HuH-7 (cell line): ENCODE measurements around the gene SMYD5.
"Not testable (repeated sequence)": the region's sequence is repeated elsewhere in the genome, so short reads cannot be mapped to it uniquely, and the experiment has no call there.

Experiments
- DNase-seq: peaks from one replicate; pipeline ENCODE4 v3.0.0; 2011; ENCODE audit warnings: low spot score

The SMYD5 gene

DNA sequence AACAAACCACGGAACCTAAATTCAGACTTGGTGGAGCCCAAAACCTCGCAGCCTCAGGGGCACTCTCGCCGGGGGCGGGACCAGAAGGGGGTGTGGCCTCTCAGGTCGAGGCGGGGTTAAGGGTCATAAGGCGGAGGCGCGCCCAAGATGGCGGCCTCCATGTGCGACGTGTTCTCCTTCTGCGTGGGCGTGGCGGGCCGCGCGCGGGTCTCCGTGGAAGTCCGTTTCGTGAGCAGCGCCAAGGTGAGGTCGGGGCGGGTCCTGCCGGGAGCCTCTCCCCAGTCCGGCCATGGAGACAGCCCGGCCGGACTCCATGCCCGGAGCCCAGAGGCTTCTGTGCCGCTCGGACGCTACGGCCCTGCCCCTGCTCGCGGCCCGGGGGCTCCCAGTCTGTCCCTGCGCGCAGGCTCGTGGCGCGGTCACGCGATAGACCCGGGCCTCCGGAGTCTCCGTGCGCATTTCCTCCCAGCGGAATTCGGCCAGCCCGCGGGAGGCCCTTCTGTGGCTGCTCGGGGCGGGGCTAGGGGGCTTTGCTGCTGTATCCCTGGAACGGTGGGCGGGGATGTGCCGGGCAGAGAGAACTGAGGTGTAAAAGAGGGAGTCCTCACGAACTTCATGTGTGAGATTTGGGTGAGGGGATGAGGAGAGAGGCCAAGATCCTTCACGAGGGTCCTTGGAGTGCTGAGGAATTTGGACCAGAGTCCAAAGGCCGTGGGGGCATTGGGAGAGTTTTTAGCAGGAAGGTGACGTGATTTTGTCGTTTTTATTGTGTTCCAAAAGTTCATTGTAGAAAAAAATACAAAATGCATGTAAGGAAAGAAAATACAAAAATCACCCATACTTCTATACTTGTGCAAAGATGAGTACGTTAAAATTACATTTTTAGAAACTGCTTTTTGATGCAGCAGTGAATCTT is at the start of gene SMYD5:
Gene SMYD5 (plus strand): TSS at position 126 of the 916 bp plus-strand sequence. CDS start 22 bp downstream, at position 148.
- peak; percentile 85 for DNase-seq

GRCh38 chr2:73165978-73166377 is 48.1 kb upstream of the SMYD5 start:
- not testable (repeated sequence) for DNase-seq

- DNase-seq, result not testable (repeated sequence)
Measured at GRCh38 chr2:73166813-73167212, 47.2 kb upstream of the SMYD5 start.

DNA sequence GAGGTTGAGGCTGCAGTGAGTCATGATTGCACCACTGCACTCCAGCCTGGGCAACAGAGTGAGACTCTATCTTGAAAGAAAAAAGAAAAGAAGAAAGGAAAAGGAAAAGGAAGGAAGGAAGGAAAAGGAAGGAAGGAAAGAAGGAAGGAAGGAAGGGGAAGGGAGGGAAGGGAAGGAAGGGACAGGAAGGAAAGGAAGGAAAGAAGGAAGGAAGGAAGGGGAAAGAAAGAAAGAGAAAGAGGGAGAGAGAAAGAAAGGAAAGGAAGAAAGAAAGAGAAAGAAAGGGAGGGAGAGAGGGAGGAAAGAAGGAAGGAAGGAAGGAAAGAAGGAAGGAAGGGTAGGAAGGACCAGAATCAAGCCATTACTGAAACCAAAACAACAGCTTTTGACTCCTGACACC is 45.7 kb upstream of the SMYD5 start:
- not testable (repeated sequence) for DNase-seq

DNA sequence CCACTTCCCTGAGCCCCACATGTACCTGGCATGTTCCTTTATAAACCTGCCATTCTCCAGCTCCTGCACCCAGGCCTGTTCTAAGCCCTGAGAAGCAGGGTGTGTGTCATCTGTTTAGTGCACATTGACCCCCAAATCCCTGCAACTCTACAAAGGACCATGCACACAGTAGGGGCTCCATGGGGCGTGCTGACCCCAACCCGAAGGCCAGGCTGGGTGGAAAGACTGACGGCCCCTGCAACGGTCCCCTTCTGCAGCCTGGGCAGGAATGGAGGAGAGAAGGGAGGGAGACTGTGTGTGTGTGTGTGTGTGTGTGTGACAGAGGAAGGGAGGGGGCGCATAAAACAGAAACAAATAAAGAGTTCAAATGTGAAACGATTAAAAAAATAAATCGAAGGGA is 43.7 kb upstream of the SMYD5 start:
- DNase-seq, result not testable (repeated sequence)

DNA sequence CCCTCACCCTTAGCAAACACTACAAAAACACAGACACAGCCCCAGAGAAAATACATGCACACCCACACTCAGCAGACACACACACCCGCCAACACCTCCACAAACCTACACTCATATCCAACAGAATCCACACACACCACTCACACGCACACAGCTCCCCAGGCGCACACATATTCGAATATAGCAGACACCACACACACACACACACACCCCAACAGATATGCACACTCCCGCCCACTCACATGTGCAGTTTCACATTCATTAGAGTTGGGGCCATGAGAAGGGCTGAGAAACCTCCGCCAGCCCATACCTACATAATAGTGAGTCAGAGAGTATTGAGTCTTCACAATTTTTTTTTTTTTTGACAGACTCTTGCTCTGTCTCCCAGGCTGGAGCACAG is 41.1 kb upstream of the SMYD5 start:
- no peak for DNase-seq

DNA sequence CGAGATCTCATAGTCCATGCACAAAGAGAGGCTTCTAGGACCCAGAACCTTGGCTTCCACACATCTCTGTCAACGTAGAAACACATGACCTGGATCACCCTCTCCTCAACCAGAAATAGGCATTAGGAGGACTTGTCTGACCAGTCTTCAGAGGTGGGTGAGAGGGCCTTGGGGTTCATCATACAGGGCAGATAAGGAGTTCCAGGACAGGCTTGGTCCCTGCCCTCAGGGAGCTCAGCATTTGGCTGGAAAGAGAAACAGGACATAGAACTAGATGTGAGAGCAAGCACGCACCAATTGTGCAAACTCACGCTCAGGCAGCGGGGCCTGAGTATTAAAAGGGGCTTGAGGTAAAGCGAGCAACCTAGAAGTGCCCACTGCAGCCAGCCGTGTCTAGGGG is 40.3 kb upstream of the SMYD5 start:
- DNase-seq, result no peak

- no peak for DNase-seq
Measured at GRCh38 chr2:73174244-73174643, 39.8 kb upstream of the SMYD5 start.

GRCh38 chr2:73174941-73175662 is 38.9 kb upstream of the SMYD5 start:
- DNase-seq, result no peak

DNA sequence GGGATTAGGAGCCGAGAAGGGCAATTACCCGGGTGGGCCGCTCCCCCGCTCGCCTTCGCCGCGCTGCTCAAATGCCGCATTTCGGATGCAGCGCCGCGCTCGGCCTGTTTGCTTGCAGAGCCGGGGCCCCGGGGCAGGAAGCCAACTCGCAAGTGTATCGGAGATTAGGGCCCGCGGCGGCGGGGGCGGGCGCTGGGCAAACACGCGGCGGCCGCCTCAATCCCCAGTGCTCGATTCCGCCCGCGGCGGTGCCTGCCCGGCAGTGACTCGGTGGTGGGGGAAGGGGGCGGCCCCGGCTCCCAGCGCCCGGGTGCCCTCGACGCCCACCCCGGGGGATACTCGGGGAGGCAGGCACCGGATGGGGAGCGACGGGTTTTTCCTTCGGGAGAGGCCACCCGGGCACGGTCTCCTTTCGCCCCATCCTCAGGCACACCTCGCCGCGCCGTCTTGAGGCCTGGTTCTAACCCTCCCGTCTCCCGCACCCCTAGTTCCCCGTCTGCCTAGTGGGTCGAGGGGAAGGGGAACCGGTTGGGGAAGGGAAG is 38.3 kb upstream of the SMYD5 start:
- DNase-seq, result peak; percentile 73

DNA sequence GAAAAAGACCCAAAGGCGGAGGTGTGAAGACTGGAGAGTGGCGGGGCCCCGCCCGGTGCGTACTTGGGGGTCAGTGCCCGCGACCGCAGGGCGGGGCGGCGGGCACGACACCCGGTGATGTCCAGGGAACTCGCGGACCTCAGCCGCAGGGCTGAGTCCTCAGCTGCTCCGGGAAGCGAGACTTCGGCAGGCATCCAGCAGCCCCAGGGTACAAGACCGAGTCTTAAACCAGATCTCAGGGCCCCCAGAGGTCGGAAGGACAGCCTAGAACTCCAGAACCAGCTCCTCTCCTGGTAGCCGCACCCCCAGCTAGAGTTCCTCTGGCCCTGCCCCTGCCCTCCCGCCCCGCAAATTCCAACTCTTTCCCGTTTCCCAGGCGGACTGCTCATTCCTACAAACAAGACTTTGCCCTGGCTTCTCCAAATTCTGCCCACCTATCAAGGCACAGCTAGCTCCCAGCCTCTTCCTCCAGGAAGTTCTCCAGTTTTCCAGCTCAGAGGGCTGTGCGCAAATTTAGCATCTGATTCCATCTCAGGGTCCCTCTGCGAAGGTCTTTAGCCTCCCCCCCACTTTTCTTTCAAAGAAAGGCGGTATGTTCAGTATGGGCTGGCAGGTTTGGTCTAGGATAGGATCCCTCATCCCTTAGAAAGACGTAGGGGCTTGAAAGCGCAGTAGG is 37.7 kb upstream of the SMYD5 start:
- peak; percentile 54 for DNase-seq

GRCh38 chr2:73176881-73177644 is 37.0 kb upstream of the SMYD5 start:
- peak; percentile 95 for DNase-seq

GRCh38 chr2:73177645-73178255 is 36.3 kb upstream of the SMYD5 start:
- DNase-seq, result peak; percentile 45

DNA sequence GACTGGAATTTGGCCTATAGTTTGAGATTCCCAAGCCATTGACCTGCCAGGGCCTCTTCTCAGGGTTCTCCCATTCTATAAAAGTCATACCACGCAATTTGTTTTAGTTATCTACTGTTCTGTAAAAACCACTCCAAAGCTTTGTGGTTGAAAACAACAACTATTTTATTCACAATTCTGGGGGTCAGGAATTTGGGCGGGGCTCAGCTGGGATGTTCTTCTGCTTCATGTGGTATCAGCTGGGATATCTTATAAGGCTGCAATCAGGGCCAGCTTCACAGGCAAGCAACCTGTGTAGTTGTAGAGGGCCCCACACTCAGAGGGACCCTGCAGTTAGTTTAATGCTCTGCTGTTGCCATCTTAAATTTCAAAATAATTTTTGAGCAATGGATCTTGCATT is 28.1 kb upstream of the SMYD5 start:
- DNase-seq, result no peak

DNA sequence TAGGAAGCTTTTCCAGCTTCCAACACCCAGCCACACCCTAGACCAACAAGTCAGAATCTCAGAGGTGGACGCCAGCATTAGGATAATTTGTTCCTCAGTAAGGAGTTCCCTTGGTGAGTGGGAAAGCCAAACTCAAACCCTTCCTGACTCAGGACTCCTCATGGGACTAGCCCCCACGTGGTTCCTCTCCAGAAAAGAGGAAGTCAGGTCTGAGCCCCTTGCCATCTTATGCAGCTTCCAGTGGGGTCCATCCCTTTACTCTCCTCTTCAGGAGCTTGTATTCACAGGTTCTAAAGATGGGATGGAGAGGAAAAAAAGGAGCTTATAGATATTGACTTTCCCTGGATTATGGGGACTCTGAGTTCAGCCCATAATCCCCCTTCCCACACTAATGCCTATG is 26.5 kb upstream of the SMYD5 start:
- DNase-seq, result no peak

DNA sequence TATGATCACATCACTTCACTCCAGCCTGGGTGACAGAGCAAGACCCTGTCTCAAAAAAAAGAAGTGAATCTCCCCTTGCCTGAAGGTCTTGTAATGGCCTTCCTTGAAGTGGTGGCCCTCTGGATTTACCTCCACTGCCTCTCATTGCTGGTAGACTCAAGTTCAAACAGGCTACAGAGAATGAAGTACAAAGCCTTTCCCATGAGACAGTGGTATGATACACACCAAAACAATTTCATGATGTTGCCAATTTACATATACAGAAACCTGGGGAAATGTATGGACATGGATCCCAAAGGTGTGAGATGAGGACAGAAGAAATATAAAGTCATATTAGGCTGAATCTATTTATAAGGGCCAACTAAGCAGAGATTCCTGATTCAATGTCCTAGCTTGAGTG is 16.5 kb upstream of the SMYD5 start:
- no peak for DNase-seq

DNA sequence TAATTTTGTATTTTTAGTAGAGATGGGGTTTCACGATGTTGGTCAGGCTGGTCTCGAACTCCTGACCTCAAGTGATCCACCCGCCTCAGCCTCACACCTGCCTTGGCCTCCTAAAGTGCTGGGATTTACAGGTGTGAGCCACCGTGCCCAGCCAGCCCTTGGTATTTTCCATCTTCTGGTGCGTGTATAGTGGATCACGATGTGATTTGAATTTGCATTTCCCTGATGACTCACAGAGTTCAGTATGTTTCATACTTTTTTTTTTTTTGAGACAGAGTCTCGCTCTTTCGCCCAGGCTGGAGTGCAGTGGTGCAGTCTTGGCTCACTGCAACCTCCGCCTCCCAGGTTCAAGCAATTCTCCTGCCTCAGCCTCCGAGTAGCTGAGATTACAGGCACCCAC is 13.8 kb upstream of the SMYD5 start:
- DNase-seq, result not testable (repeated sequence)

- DNase-seq, result peak; percentile 60
Measured at GRCh38 chr2:73202156-73203054, 11.6 kb upstream of the SMYD5 start, which contains the start of gene NOTO. Gene NOTO, plus strand, starts transcription at chr2:73202574. Its CDS starts 93 bp downstream, at chr2:73202667.

- peak; percentile 42 for DNase-seq
Measured at GRCh38 chr2:73203055-73203681, 10.9 kb upstream of the SMYD5 start.
